ENCODE data around the gene GOLGA6L10. TPM values are rescaled to one million over a fixed set of nuclear protein-coding genes. Genes with fewer than 3 reads are reported as not detected.
"Not testable (repeated sequence)": the region's sequence is repeated elsewhere in the genome, so short reads cannot be mapped to it uniquely, and the experiment has no call there.

The GOLGA6L10 gene, protein sequence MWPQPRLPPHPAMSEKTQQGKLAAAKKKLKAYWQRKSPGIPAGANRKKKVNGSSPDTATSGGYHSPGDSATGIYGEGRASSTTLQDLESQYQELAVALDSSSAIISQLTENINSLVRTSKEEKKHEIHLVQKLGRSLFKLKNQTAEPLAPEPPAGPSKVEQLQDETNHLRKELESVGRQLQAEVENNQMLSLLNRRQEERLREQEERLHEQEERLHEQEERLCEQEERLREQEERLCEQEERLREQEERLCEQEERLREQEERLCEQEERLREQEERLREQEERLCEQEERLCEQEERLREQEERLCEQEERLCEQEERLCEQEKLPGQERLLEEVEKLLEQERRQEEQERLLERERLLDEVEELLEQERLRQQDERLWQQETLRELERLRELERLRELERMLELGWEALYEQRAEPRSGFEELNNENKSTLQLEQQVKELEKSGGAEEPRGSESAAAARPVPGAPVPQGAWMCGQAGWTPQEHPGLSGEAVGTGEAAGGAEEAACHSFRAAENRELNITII
- 1 to 10 TPM in 2 of 4 donors, under 1 TPM in 2; 0.67 to 5.7 (median 1.4) TPM for polyA plus RNA-seq
- long read RNA-seq, donor 1: 0 reads
- long read RNA-seq, donor 2: 0 reads
- long read RNA-seq, donor 3, partial matches to known transcripts: 5 of 5 reads
- long read RNA-seq, donor 3, other reads (novel, unspliced or antisense): 0 of 5 reads
- long read RNA-seq, donor 4: 0 reads
- long read RNA-seq, donor 5: 0 reads
- long read RNA-seq, donor 6, partial matches to known transcripts: 6 of 6 reads
- long read RNA-seq, donor 6, other reads (novel, unspliced or antisense): 0 of 6 reads
- long read RNA-seq, donor 7, partial matches to known transcripts: 14 of 14 reads
- long read RNA-seq, donor 7, other reads (novel, unspliced or antisense): 0 of 14 reads
- long read RNA-seq, donor 8: 0 reads
- long read RNA-seq, donor 9: 0 reads
- long read RNA-seq, donor 10, partial matches to known transcripts: 17 of 17 reads
- long read RNA-seq, donor 10, other reads (novel, unspliced or antisense): 0 of 17 reads

DNA sequence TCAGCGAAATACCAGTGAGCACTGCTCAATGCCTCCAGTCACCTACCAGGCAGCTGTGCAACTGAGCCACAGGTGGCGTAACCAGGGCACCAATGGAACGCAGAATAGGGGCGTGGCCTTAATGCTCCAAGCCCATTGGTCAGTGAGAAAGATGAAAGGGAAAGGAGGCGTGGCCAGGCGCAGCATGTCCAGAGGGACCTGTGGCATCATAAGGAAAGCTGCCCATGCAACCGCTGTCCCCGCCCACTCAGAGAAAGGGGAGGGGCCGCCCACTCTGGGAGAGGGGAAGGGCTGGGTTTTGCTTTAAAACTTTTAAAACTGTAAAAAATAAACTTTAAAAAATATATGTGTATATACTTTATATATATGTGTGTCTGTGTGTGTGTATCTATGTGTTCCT lies at the start of gene GOLGA6L10:
Gene GOLGA6L10, minus strand, starts transcription at position 101 of the 400 bp plus-strand sequence. Its CDS starts 100 bp downstream, at position 1.
- H3K27ac ChIP-seq (ENCODE audit: low read depth in 1 of 3, low read length in 2 of 3); H3K36me3 ChIP-seq (ENCODE audit: control insufficient read depth in 3 of 3, insufficient read depth in 2 of 3, low read depth in 1 of 3, low read length in 3 of 3); H3K27me3 ChIP-seq (ENCODE audit: control insufficient read depth in 3 of 3, insufficient read depth in 3 of 3, low read length in 3 of 3); H3K4me1 ChIP-seq (ENCODE audit: control insufficient read depth in 3 of 3, insufficient read depth in 2 of 3, low read depth in 1 of 3, low read length in 2 of 3); DNase-seq; FAIRE-seq; H3K4me3 ChIP-seq (ENCODE audit: low read depth in 1 of 3, low read length in 3 of 3); H3K9me3 ChIP-seq (ENCODE audit: control insufficient read depth in 2 of 2, insufficient read depth in 1 of 2, low read depth in 1 of 2, low read length in 1 of 2): not testable (repeated sequence)
- WGBS, 3 donors: no CpG with 5 or more reads among the region's 9 CpGs

DNA sequence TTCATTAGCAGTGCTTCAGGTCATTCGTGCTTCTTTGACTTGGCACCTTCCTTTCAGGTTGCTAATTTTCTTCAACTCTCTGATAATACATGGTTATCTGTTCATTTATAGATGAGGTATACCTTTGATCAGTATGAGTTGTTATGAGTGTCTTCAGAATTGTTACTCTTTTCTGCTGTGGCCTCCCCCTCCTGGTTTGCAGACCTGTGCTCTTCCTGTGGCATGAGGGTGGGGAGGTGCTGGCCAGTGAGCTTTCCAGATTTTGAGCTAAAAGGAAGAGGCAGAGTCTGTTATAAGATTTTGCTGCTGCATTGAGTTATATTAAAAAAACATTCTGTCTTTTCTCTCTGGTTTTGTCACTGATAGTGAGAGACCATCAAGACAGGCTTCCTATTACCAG lies 49.5 kb upstream of the GOLGA6L10 start:
- Histone ChIP-seq H3K9me3 (ENCODE audit: control insufficient read depth in 2 of 2, insufficient read depth in 1 of 2, low read depth in 1 of 2, low read length in 1 of 2) (no peaks in the 10 kb centered on the region), H3K4me3 (ENCODE audit: low read depth in 1 of 3, low read length in 3 of 3) (no peak overlapping the region), H3K27ac (ENCODE audit: low read depth in 1 of 3, low read length in 2 of 3) (no peak overlapping the region), H3K27me3 (ENCODE audit: control insufficient read depth in 3 of 3, insufficient read depth in 3 of 3, low read length in 3 of 3) (no peaks in the 10 kb centered on the region), H3K4me1 (ENCODE audit: control insufficient read depth in 3 of 3, insufficient read depth in 2 of 3, low read depth in 1 of 3, low read length in 2 of 3) (no peaks in the 10 kb centered on the region), H3K36me3 (ENCODE audit: control insufficient read depth in 3 of 3, insufficient read depth in 2 of 3, low read depth in 1 of 3, low read length in 3 of 3) (no peaks in the 10 kb centered on the region)
- FAIRE-seq (no peak), DNase-seq (no peak)
- WGBS, 3 donors: 71% methylated on average over 1 of the region's 1 CpG; no CpG with 5 or more reads in 2 of the 3 donors

DNA sequence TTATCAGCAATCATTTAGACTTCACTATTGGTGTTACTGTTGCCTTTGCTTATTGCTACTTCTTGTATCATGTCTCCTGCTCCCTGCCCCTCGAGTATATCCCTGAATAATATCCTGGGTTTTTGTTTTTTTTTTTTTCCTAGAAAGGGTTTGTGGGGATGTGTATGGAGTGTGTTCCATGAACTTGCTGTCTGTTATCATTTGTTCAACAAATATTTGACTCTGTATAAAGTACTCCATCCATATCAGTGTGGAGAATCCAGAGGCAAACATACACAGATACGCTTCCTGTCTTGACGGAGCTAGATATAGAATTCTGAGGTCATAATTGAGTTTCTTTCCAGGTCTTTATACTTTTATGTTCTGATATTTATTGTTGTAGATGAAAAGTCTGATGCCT lies 48.5 kb upstream of the GOLGA6L10 start:
- DNase-seq (no peak), FAIRE-seq (no peak)
- no peaks in the 10 kb centered on the region for H3K4me1 ChIP-seq (ENCODE audit: control insufficient read depth in 3 of 3, insufficient read depth in 2 of 3, low read depth in 1 of 3, low read length in 2 of 3)
- H3K27me3 ChIP-seq (ENCODE audit: control insufficient read depth in 3 of 3, insufficient read depth in 3 of 3, low read length in 3 of 3): no peaks in the 10 kb centered on the region
- H3K36me3 ChIP-seq (ENCODE audit: control insufficient read depth in 3 of 3, insufficient read depth in 2 of 3, low read depth in 1 of 3, low read length in 3 of 3): no peaks in the 10 kb centered on the region
- WGBS, 3 donors: 78 to 87% (median 82%) methylated on average over 3 of the region's 3 CpGs
- no peak overlapping the region for H3K27ac ChIP-seq (ENCODE audit: low read depth in 1 of 3, low read length in 2 of 3)
- H3K4me3 ChIP-seq (ENCODE audit: low read depth in 1 of 3, low read length in 3 of 3): no peak overlapping the region
- no peaks in the 10 kb centered on the region for H3K9me3 ChIP-seq (ENCODE audit: control insufficient read depth in 2 of 2, insufficient read depth in 1 of 2, low read depth in 1 of 2, low read length in 1 of 2)

DNA sequence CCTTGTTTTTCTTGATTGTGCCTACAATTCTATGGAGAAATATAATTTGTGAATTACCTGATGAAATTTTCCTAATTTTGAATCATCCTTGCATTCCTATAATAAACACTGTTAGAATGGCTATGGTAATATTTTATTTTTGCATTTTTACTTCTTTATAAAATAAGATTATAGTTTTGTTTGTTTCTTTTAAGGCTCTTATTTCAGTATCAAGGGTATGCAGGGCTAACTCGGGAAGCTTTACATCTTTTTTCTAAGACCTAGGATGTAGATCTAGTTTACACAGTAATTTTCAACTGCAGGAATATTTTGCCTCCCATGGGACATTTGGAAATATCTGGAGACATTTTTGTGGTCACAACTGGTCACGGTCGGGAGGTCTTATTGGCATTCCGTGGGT lies 46.5 kb upstream of the GOLGA6L10 start:
- not testable (repeated sequence) for FAIRE-seq; DNase-seq; H3K4me3 ChIP-seq (ENCODE audit: low read depth in 1 of 3, low read length in 3 of 3); H3K9me3 ChIP-seq (ENCODE audit: control insufficient read depth in 2 of 2, insufficient read depth in 1 of 2, low read depth in 1 of 2, low read length in 1 of 2); H3K27me3 ChIP-seq (ENCODE audit: control insufficient read depth in 3 of 3, insufficient read depth in 3 of 3, low read length in 3 of 3); H3K36me3 ChIP-seq (ENCODE audit: control insufficient read depth in 3 of 3, insufficient read depth in 2 of 3, low read depth in 1 of 3, low read length in 3 of 3); H3K27ac ChIP-seq (ENCODE audit: low read depth in 1 of 3, low read length in 2 of 3); H3K4me1 ChIP-seq (ENCODE audit: control insufficient read depth in 3 of 3, insufficient read depth in 2 of 3, low read depth in 1 of 3, low read length in 2 of 3)
- WGBS, 3 donors: 87 to 94% (median 90%) methylated on average over 1 of the region's 4 CpGs

DNA sequence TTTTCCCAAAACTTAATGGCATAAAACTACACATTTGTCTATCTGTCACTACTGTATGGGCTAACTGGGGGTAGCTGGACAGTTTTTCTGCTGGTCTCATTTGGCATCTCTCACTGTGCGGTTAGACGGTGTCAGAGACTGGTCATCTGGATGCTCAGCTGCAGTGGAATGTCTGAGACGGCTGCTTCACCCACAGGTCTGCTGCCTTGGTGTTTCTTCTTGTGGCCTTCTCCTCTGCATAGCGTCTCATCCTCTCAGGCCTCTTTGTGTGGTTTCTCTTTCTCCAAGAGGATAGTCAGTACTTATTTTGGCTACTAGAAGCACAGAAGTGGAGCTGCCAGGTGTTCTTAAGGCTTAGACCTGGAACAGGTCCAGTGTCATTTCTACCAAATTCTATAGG lies 44.4 kb upstream of the GOLGA6L10 start:
- no peaks in the 10 kb centered on the region for H3K27me3 ChIP-seq (ENCODE audit: control insufficient read depth in 3 of 3, insufficient read depth in 3 of 3, low read length in 3 of 3)
- no peaks in the 10 kb centered on the region for H3K9me3 ChIP-seq (ENCODE audit: control insufficient read depth in 2 of 2, insufficient read depth in 1 of 2, low read depth in 1 of 2, low read length in 1 of 2)
- FAIRE-seq (no peak), DNase-seq (no peak)
- no peak overlapping the region for H3K4me3 ChIP-seq (ENCODE audit: low read depth in 1 of 3, low read length in 3 of 3)
- no peak overlapping the region for H3K27ac ChIP-seq (ENCODE audit: low read depth in 1 of 3, low read length in 2 of 3)
- no peaks in the 10 kb centered on the region for H3K4me1 ChIP-seq (ENCODE audit: control insufficient read depth in 3 of 3, insufficient read depth in 2 of 3, low read depth in 1 of 3, low read length in 2 of 3)
- WGBS, 3 donors: 96 to 97% (median 96%) methylated on average over 4 of the region's 4 CpGs
- no peaks in the 10 kb centered on the region for H3K36me3 ChIP-seq (ENCODE audit: control insufficient read depth in 3 of 3, insufficient read depth in 2 of 3, low read depth in 1 of 3, low read length in 3 of 3)

DNA sequence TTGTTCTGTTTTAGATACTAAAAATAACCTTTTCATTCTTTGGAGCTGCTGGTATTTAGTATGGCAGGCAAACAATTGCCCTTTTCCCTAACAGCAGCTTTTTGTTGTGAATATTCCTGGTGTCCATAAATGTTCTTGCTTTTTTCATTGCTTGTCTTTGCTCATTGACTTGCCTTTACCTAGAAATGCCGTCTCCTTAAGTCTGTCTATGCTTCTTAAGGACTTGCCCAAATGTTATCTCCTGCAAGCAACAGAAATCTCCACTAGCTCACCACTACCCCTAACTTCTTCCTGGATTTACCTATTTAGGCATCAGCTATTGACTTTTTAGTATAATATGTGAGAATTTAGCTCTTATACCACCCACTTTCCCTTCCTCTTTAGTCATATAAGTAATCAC lies 42.8 kb upstream of the GOLGA6L10 start:
- not testable (repeated sequence) for H3K27ac ChIP-seq (ENCODE audit: low read depth in 1 of 3, low read length in 2 of 3); FAIRE-seq; H3K4me3 ChIP-seq (ENCODE audit: low read depth in 1 of 3, low read length in 3 of 3); DNase-seq; H3K27me3 ChIP-seq (ENCODE audit: control insufficient read depth in 3 of 3, insufficient read depth in 3 of 3, low read length in 3 of 3); H3K36me3 ChIP-seq (ENCODE audit: control insufficient read depth in 3 of 3, insufficient read depth in 2 of 3, low read depth in 1 of 3, low read length in 3 of 3); H3K4me1 ChIP-seq (ENCODE audit: control insufficient read depth in 3 of 3, insufficient read depth in 2 of 3, low read depth in 1 of 3, low read length in 2 of 3); H3K9me3 ChIP-seq (ENCODE audit: control insufficient read depth in 2 of 2, insufficient read depth in 1 of 2, low read depth in 1 of 2, low read length in 1 of 2)
- 92 to 98% (median 94%) methylated on average over 1 of the region's 1 CpG for WGBS, 3 donors

DNA sequence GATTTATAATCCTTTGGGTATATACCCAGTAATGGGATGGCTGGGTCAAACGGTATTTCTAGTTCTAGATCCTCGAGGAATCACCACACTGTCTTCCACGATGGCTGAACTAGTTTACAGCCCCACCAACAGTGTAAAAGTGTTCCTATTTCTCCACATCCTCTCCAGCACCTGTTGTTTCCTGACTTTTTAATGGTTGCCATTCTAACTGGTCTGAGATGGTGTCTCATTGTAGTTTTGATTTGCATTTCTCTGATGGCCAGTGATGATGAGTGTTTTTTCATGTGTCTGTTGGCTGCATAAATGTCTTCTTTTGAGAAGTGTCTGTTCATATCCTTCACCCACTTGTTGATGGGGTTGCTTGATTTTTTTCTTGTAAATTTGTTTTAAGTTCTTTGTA lies 40.9 kb upstream of the GOLGA6L10 start:
- FAIRE-seq; H3K36me3 ChIP-seq (ENCODE audit: control insufficient read depth in 3 of 3, insufficient read depth in 2 of 3, low read depth in 1 of 3, low read length in 3 of 3); H3K4me1 ChIP-seq (ENCODE audit: control insufficient read depth in 3 of 3, insufficient read depth in 2 of 3, low read depth in 1 of 3, low read length in 2 of 3); H3K27ac ChIP-seq (ENCODE audit: low read depth in 1 of 3, low read length in 2 of 3); DNase-seq; H3K4me3 ChIP-seq (ENCODE audit: low read depth in 1 of 3, low read length in 3 of 3); H3K27me3 ChIP-seq (ENCODE audit: control insufficient read depth in 3 of 3, insufficient read depth in 3 of 3, low read length in 3 of 3); H3K9me3 ChIP-seq (ENCODE audit: control insufficient read depth in 2 of 2, insufficient read depth in 1 of 2, low read depth in 1 of 2, low read length in 1 of 2): not testable (repeated sequence)
- 80 to 89% (median 87%) methylated on average over 3 of the region's 3 CpGs for WGBS, 3 donors

DNA sequence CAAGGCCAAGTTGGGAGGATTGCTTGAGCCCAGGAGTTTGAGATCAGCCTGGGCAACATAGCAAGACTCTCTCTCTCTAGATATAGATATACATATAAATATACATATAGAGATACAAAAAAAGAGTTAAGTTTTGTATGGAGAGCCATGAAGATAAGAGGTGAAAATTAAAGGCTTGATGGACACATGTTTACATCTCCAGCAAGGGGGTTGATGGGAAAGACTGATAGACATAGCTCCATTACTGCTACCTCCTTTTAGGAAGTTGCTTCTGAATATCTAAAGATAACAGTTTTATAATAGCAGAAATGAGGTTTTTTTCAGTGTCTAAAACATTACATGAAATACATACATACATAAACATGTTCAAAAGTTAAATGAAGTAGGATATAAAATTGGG lies 37.9 kb upstream of the GOLGA6L10 start:
- not testable (repeated sequence) for H3K9me3 ChIP-seq (ENCODE audit: control insufficient read depth in 2 of 2, insufficient read depth in 1 of 2, low read depth in 1 of 2, low read length in 1 of 2); H3K4me1 ChIP-seq (ENCODE audit: control insufficient read depth in 3 of 3, insufficient read depth in 2 of 3, low read depth in 1 of 3, low read length in 2 of 3); DNase-seq; H3K4me3 ChIP-seq (ENCODE audit: low read depth in 1 of 3, low read length in 3 of 3); H3K27me3 ChIP-seq (ENCODE audit: control insufficient read depth in 3 of 3, insufficient read depth in 3 of 3, low read length in 3 of 3); FAIRE-seq; H3K27ac ChIP-seq (ENCODE audit: low read depth in 1 of 3, low read length in 2 of 3); H3K36me3 ChIP-seq (ENCODE audit: control insufficient read depth in 3 of 3, insufficient read depth in 2 of 3, low read depth in 1 of 3, low read length in 3 of 3)
